ENCODE results near the gene OLFML2B. TPM values are rescaled to one million over a fixed set of nuclear protein-coding genes. Genes with fewer than 3 reads are reported as not detected.

Gene OLFML2B
- total RNA-seq, 1 experiment from 2014 or later = not detected

DNA sequence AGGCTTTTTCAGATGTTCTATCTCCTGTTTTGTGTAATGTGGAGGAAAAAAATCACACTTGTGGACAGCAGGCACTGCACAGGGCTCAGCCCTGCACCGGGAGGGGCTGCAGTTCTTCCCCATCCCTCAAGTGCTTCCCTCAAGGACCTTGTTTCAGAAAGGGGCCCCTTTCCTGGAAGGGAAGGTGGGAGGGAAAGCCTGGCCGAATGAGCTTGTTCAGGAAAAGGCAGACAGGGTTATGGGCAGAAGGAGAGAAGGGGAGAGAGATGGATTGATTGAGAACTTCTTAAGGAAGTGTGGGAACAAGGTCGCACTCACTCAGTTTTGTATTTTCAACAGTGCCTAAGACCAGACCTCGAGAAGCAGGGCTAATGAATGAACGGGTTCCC, 41.2 kb downstream of the OLFML2B start:
- Mint-ChIP-seq H3K27me3 (ENCODE audit: insufficient read depth, unreplicated experiment) (peaks cover 44% of the 10 kb centered on the region), H3K4me3 (ENCODE audit: unreplicated experiment) (no peak overlapping the region), H3K4me1 (ENCODE audit: insufficient read depth, unreplicated experiment) (no peaks in the 10 kb centered on the region), H3K36me3 (ENCODE audit: insufficient read depth, unreplicated experiment) (peaks cover 6% of the 10 kb centered on the region), H3K9me3 (ENCODE audit: unreplicated experiment) (no peaks in the 10 kb centered on the region), H3K27ac (ENCODE audit: low read depth, unreplicated experiment) (no peak overlapping the region)
- DNase-seq (ENCODE audit: unreplicated experiment) = no peak
- CTCF ChIA-PET = interaction anchor here (0.6 to 2.0 kb wide), 4 partner anchors 19 to 190 kb away, joined by 3 to 9 read pairs (median 4); partner anchors contain the start of gene OLFML2B
- BruUV-seq (replicated peaks) = no TSS peak
- POLR2A ChIA-PET = interaction anchor here (0.8 to 1.4 kb wide), 2 partner anchors 9 to 25 kb away, joined by 3 read pairs; no protein-coding TSS in a partner anchor
- TF ChIP-seq, protein P1, sequence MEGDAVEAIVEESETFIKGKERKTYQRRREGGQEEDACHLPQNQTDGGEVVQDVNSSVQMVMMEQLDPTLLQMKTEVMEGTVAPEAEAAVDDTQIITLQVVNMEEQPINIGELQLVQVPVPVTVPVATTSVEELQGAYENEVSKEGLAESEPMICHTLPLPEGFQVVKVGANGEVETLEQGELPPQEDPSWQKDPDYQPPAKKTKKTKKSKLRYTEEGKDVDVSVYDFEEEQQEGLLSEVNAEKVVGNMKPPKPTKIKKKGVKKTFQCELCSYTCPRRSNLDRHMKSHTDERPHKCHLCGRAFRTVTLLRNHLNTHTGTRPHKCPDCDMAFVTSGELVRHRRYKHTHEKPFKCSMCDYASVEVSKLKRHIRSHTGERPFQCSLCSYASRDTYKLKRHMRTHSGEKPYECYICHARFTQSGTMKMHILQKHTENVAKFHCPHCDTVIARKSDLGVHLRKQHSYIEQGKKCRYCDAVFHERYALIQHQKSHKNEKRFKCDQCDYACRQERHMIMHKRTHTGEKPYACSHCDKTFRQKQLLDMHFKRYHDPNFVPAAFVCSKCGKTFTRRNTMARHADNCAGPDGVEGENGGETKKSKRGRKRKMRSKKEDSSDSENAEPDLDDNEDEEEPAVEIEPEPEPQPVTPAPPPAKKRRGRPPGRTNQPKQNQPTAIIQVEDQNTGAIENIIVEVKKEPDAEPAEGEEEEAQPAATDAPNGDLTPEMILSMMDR (IDR thresholded peaks at IDR 0.05; ENCODE audit: unreplicated experiment) = no peak
- intact Hi-C loops (cut with micrococcal nuclease) = no loop called here

DNA sequence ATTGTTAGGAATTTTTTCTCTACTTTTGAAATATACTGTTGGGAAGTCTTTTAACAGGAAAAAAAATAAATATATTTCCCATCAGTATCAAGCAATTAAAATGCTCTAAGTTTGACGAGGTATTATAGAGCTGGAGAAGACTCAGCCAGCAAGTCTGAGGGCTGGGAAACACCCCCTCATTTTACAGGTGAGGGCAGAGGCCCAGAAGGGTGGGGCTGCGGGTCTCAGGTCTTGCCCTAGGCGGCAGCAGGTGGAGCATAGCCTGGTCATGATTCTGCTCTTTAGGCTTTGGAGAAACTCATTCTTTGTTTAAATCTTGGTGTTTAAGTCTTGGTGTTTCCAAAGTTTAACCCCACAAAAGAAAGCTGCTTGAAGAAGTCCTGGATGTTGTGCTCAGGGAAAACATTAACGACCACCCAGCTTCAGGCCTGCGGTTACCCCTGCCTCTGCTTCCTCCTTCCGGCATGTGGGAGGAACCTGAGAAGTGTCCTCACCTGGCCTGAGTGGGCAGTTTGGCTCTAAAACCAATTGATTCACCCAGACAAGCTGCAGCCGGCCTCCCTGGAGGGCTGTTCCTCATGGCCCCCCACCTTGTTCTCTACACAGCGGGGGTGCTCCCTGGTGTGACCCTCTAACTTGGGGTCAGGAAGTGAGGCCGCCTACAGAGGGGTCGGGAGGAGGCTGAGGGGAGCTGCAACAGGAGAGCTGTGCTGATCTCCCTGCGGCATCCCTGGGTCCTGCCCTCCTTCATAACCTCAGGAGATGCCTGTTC, 41.7 kb downstream of the OLFML2B start:
- peaks cover 50% of the 10 kb centered on the region for H3K27me3 Mint-ChIP-seq (ENCODE audit: insufficient read depth, unreplicated experiment)
- CTCF ChIA-PET = interaction anchor here (0.9 to 2.0 kb wide), 4 partner anchors 18 to 189 kb away, joined by 3 to 9 read pairs (median 4); no protein-coding TSS in a partner anchor
- intact Hi-C loops (cut with micrococcal nuclease) = no loop called here
- H3K27ac Mint-ChIP-seq (ENCODE audit: low read depth, unreplicated experiment) = no peak overlapping the region
- peaks cover 6% of the 10 kb centered on the region for H3K36me3 Mint-ChIP-seq (ENCODE audit: insufficient read depth, unreplicated experiment)
- H3K9me3 Mint-ChIP-seq (ENCODE audit: unreplicated experiment) = no peaks in the 10 kb centered on the region
- DNase-seq (ENCODE audit: unreplicated experiment) = no peak
- H3K4me1 Mint-ChIP-seq (ENCODE audit: insufficient read depth, unreplicated experiment) = no peaks in the 10 kb centered on the region
- POLR2A ChIA-PET = interaction anchor here (0.7 to 1.4 kb wide), 4 partner anchors 9 to 25 kb away, joined by 3 read pairs; no protein-coding TSS in a partner anchor
- no peak overlapping the region for H3K4me3 Mint-ChIP-seq (ENCODE audit: unreplicated experiment)
- BruUV-seq (replicated peaks) = no TSS peak
- TF ChIP-seq, protein P1 (IDR thresholded peaks at IDR 0.05; ENCODE audit: unreplicated experiment) = no peak

DNA sequence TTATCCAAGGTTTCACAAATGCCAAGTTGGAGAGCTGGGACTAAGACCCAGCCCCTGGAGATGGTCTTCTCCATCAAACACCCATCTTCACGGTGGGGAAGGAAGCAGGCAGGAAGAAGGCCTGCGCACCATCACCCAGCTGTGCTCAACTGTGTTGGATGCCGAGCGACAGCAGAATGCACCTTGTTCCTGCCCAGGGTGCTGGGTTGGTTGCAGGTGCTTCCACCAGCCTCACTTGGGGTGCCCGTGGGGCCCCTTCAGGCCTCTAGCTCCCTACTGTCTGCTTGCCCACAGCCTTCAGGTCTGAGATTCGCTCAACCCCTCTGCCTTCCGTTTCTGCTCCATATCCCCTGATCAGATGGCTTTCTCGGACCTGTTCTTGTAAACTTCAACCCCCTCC, 42.5 kb downstream of the OLFML2B start:
- POLR2A ChIA-PET = interaction anchor here (0.7 to 1.4 kb wide), 3 partner anchors 8 to 18 kb away, joined by 3 read pairs; no protein-coding TSS in a partner anchor
- CTCF ChIA-PET = interaction anchor here (0.7 to 2.0 kb wide), 6 partner anchors 17 to 188 kb away, joined by 3 to 9 read pairs (median 4); partner anchors contain the start of gene OLFML2B
- H3K36me3 Mint-ChIP-seq (ENCODE audit: insufficient read depth, unreplicated experiment) = peaks cover 6% of the 10 kb centered on the region
- no peak for DNase-seq (ENCODE audit: unreplicated experiment)
- H3K9me3 Mint-ChIP-seq (ENCODE audit: unreplicated experiment) = no peaks in the 10 kb centered on the region
- TF ChIP-seq, protein P1 (IDR thresholded peaks at IDR 0.05; ENCODE audit: unreplicated experiment) = no peak
- BruUV-seq (replicated peaks) = no TSS peak
- H3K27me3 Mint-ChIP-seq (ENCODE audit: insufficient read depth, unreplicated experiment) = peaks cover 58% of the 10 kb centered on the region
- no peak overlapping the region for H3K27ac Mint-ChIP-seq (ENCODE audit: low read depth, unreplicated experiment)
- no peaks in the 10 kb centered on the region for H3K4me1 Mint-ChIP-seq (ENCODE audit: insufficient read depth, unreplicated experiment)
- intact Hi-C loops (cut with micrococcal nuclease) = no loop called here
- no peak overlapping the region for H3K4me3 Mint-ChIP-seq (ENCODE audit: unreplicated experiment)

DNA sequence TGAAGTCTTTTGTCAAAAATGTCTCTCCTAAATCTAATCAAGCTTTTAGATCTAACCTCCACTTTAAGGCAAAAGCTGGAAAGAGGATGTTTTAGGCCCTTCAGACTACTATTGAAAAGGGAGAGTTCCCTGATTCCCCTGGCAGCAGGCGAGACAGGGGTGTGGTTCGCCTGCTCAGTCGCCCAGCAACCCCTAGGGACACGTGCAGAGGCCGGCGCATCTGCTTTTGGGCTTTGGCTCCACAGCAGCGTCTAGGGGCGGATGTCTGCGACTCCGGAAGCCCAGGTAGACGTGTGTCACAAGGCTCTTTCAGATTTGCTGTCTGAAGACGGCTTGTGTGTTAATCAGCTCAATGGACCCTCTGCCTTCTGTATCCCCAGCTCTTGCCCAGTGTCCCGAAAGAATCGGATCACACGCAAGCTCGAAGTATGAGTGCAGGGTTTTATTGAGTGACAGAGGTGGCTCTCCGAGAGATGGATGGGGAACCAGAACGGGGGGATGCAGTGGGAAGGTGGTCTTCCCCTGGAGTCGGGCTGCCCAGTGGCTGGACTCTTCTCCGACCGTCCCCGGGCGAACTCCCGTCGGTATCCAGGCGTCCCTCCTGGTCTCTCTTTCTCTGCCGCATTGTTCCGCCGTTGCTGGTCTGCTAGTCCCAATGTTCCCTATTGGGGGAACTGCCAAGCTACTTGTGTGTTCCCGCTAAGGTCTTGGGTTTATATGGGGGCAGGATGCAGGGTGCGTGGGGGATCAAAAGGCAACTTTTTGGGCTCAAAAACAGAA, 45.5 kb downstream of the OLFML2B start:
- POLR2A ChIA-PET = no interaction called here
- no TSS peak for BruUV-seq (replicated peaks)
- H3K4me3 Mint-ChIP-seq (ENCODE audit: unreplicated experiment) = no peak overlapping the region
- H3K27me3 Mint-ChIP-seq (ENCODE audit: insufficient read depth, unreplicated experiment) = peaks cover 77% of the 10 kb centered on the region
- no peak overlapping the region for H3K27ac Mint-ChIP-seq (ENCODE audit: low read depth, unreplicated experiment)
- CTCF ChIA-PET = interaction anchor here (1.5 kb wide), 1 partner anchor 59 kb away, joined by 5 read pairs; no protein-coding TSS in a partner anchor
- intact Hi-C loops (cut with micrococcal nuclease) = no loop called here
- peaks cover 6% of the 10 kb centered on the region for H3K36me3 Mint-ChIP-seq (ENCODE audit: insufficient read depth, unreplicated experiment)
- H3K4me1 Mint-ChIP-seq (ENCODE audit: insufficient read depth, unreplicated experiment) = no peaks in the 10 kb centered on the region
- TF ChIP-seq, protein P1 (IDR thresholded peaks at IDR 0.05; ENCODE audit: unreplicated experiment) = no peak
- DNase-seq (ENCODE audit: unreplicated experiment) = no peak
- H3K9me3 Mint-ChIP-seq (ENCODE audit: unreplicated experiment) = no peaks in the 10 kb centered on the region
